Measurements from ENCODE around the gene RPRML.

DNA sequence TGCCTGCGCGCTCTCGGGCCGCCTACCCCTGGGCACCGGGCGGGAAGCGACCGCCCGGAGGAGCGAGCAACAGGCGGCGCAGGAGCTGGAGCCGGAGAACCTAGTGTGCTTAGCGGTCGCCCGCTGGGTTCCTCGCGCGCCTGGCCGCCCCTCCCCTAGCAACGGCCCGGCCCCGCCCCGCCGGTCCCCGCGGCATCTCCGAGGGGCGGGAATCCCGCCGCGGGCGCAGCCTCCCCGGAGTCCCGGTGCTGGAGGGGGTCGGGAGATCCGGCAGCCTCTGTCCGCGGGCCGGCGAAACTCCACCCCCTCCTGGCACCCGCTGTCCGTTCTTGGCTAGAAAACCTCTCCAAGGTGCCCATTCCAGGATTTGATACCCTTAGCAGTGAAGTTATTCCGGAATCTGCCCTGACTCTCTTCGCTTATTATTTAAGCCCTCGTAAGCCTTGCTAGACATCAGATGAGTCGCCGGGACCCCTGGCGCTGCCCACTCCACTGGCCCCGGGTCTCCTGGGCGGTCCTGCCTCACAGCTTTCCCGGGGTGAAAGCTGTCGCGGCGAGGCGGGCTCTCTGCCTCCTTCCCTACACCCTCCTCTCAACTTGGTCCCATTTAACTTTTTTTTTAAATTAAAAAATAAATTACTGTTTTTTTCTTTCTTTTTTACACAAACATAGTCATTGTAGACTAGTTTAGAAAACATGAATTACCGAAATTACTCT, at the start of gene RPRML:
- TF ChIP-seq POLR2A (IDR thresholded peaks at IDR 0.05; ENCODE audit: low read depth, low read length) (no peak), POLR2AphosphoS5 (IDR thresholded peaks at IDR 0.05; ENCODE audit: low read depth, low read length) (no peak), TAF1 (IDR thresholded peaks at IDR 0.05; ENCODE audit: borderline replicate concordance, low read depth, low read length) (no peak)
